H9 (cell line): Measurements from ENCODE around the gene GPR12. TPM values are rescaled to one million over a fixed set of nuclear protein-coding genes. Genes with fewer than 3 reads are reported as not detected.

ENCODE experiments used
- DNase-seq: peaks from one replicate; pipeline ENCODE4 v3.0.0-alpha.2; 2017
- H2AFZ ChIP-seq: one replicate; pipeline ENCODE4 v1.6.1; 2013; ENCODE audit warnings: mild to moderate bottlenecking, low read length, control low read depth, moderate library complexity
- H2AK5ac ChIP-seq: 2 replicates; pipeline ENCODE4 v1.6.1; 2013; ENCODE audit warnings: low read length, control low read depth, mixed read lengths; ENCODE audit not compliant: insufficient read length
- H2BK120ac ChIP-seq: one replicate; pipeline ENCODE4 v1.6.1; 2013; ENCODE audit warnings: low read depth, mild to moderate bottlenecking, low read length, control low read depth, inconsistent platforms; ENCODE audit not compliant: poor library complexity, severe bottlenecking
- H2BK12ac ChIP-seq: 2 replicates; pipeline ENCODE4 v1.6.1; 2013; ENCODE audit warnings: low read length, control low read depth, mixed read lengths, low read depth; ENCODE audit not compliant: insufficient read length
- H2BK15ac ChIP-seq: 2 replicates; pipeline ENCODE4 v1.6.1; 2013; ENCODE audit warnings: low read depth, low read length, control low read depth
- H2BK20ac ChIP-seq: one replicate; pipeline ENCODE4 v1.6.1; 2013; ENCODE audit warnings: low read depth, mild to moderate bottlenecking, low read length, control low read depth, inconsistent platforms; ENCODE audit not compliant: poor library complexity, severe bottlenecking
- H2BK5ac ChIP-seq: 2 replicates; pipeline ENCODE4 v1.6.1; 2013; ENCODE audit warnings: low read length, control low read depth, mixed read lengths; ENCODE audit not compliant: insufficient read length
- H3K14ac ChIP-seq: 2 replicates; pipeline ENCODE4 v1.6.1; 2013; ENCODE audit warnings: low read length, control low read depth; ENCODE audit not compliant: insufficient read depth
- H3K18ac ChIP-seq: 2 replicates; pipeline ENCODE4 v1.6.1; 2013; ENCODE audit warnings: low read depth, mild to moderate bottlenecking, mixed read lengths, low read length, control low read depth; ENCODE audit not compliant: insufficient read length
- H3K23ac ChIP-seq: 2 replicates; pipeline ENCODE4 v1.6.1; 2013; ENCODE audit warnings: low read length, control low read depth, mixed read lengths, low read depth; ENCODE audit not compliant: insufficient read length
- H3K23me2 ChIP-seq: 2 replicates; pipeline ENCODE4 v1.6.1; 2013; ENCODE audit warnings: low read depth, mild to moderate bottlenecking, mixed read lengths, low read length, control low read depth; ENCODE audit not compliant: insufficient read length, poor library complexity, severe bottlenecking
- H3K27ac ChIP-seq: 2 replicates; pipeline ENCODE4 v1.5.1; 2013; ENCODE audit warnings: low read length, control low read depth, mixed read lengths, low read depth; ENCODE audit not compliant: insufficient read length
- H3K27me3 ChIP-seq: 2 replicates; pipeline ENCODE4 v1.6.1; 2013; ENCODE audit warnings: low read length, control low read depth, inconsistent platforms; ENCODE audit not compliant: insufficient read depth
- H3K4ac ChIP-seq: 2 replicates; pipeline ENCODE4 v1.6.1; 2013; ENCODE audit warnings: low read depth, mild to moderate bottlenecking, control low read depth, inconsistent platforms, low read length, moderate library complexity
- H3K4me1 ChIP-seq: 2 replicates; pipeline ENCODE4 v1.6.1; 2013; ENCODE audit warnings: low read length, control low read depth, inconsistent platforms; ENCODE audit not compliant: insufficient read depth
- H3K4me2 ChIP-seq: 2 replicates; pipeline ENCODE4 v1.6.1; 2013; ENCODE audit warnings: low read length, control low read depth, mixed read lengths; ENCODE audit not compliant: insufficient read length, insufficient read depth
- H3K56ac ChIP-seq: 2 replicates; pipeline ENCODE4 v1.6.1; 2013; ENCODE audit warnings: low read depth, mild to moderate bottlenecking, mixed read lengths, low read length, control low read depth; ENCODE audit not compliant: insufficient read length
- H3K79me1 ChIP-seq: 2 replicates; pipeline ENCODE4 v1.6.1; 2013; ENCODE audit warnings: low read depth, mild to moderate bottlenecking, moderate library complexity, low read length, control low read depth, inconsistent platforms; ENCODE audit not compliant: insufficient read depth, poor library complexity, severe bottlenecking
- H3K79me2 ChIP-seq: 2 replicates; pipeline ENCODE4 v1.6.1; 2013; ENCODE audit warnings: low read length, control low read depth, inconsistent platforms; ENCODE audit not compliant: insufficient read depth
- H3K9ac ChIP-seq: 2 replicates; pipeline ENCODE4 v1.6.1; 2013; ENCODE audit warnings: low read length, control low read depth, mixed read lengths; ENCODE audit not compliant: insufficient read length; ENCODE audit errors: extremely low read depth
- H3K9me3 ChIP-seq: one replicate; pipeline ENCODE4 v1.6.1; 2013; ENCODE audit warnings: low read depth, low read length, inconsistent platforms; ENCODE audit not compliant: control insufficient read depth
- H3T11ph ChIP-seq: one replicate; pipeline ENCODE4 v1.6.1; 2013; ENCODE audit warnings: mild to moderate bottlenecking, low read length, control low read depth, inconsistent platforms
- H4K20me1 ChIP-seq: one replicate; pipeline ENCODE4 v1.6.1; 2013; ENCODE audit not compliant: control insufficient read depth, insufficient read length, insufficient read depth
- H4K5ac ChIP-seq: 2 replicates; pipeline ENCODE4 v1.6.1; 2013; ENCODE audit warnings: low read depth, mild to moderate bottlenecking, mixed read lengths, low read length, control low read depth; ENCODE audit not compliant: insufficient read length
- H4K8ac ChIP-seq: replicated peaks from 2 replicates; pipeline ENCODE4 v1.6.1; 2013; ENCODE audit warnings: low read length, control low read depth, mixed read lengths, low read depth; ENCODE audit not compliant: insufficient read length
- H4K91ac ChIP-seq: 2 replicates; pipeline ENCODE4 v1.6.1; 2013; ENCODE audit warnings: low read depth, mild to moderate bottlenecking, moderate library complexity, mixed read lengths, low read length, control low read depth; ENCODE audit not compliant: insufficient read length
- H3K27ac Mint-ChIP-seq, 3 experiments: 2 replicates in 2 of 3; 3 replicates in 1 of 3; pipeline ENCODE4 v1.8.0; 2020 to 2021; ENCODE audit warnings: mixed read lengths in 3 of 3, mild to moderate bottlenecking in 1 of 3, moderate library complexity in 1 of 3
- H3K27me3 Mint-ChIP-seq: 2 replicates; pipeline ENCODE4 v1.8.0; 2021; ENCODE audit warnings: low read depth, mild to moderate bottlenecking, moderate library complexity, mixed read lengths
- H3K36me3 Mint-ChIP-seq, 3 experiments: 2 replicates in 2 of 3; 3 replicates in 1 of 3; pipeline ENCODE4 v1.8.0; 2020 to 2021; ENCODE audit warnings: low read depth in 3 of 3, mixed read lengths in 3 of 3; ENCODE audit not compliant: insufficient read depth in 1 of 3
- H3K4me1 Mint-ChIP-seq, 2 experiments: 2 replicates each; pipeline ENCODE4 v1.8.0; 2020; ENCODE audit warnings: mixed read lengths in 2 of 2
- H3K4me3 Mint-ChIP-seq, 2 experiments: 2 replicates in 1 of 2; 3 replicates in 1 of 2; pipeline ENCODE4 v1.8.0; 2020 to 2021; ENCODE audit warnings: mild to moderate bottlenecking in 2 of 2, mixed read lengths in 2 of 2, moderate library complexity in 1 of 2
- H3K9me3 Mint-ChIP-seq, 2 experiments: 2 replicates in 1 of 2; 3 replicates in 1 of 2; pipeline ENCODE4 v1.8.0; 2020; ENCODE audit warnings: mild to moderate bottlenecking in 2 of 2, mixed read lengths in 2 of 2, moderate library complexity in 1 of 2
- WGBS: extraction: QIAGEN DNeasy Blood & Tissue Kit; methylation state at CpG from one replicate; pipeline ENCODE4 v1.1.7; 2013; ENCODE audit warnings: missing lambda C conversion rate, low lambda C conversion rate, mixed read lengths; ENCODE audit not compliant: insufficient read length; ENCODE audit errors: extremely low coverage; 5-methylcytosine and 5-hydroxymethylcytosine counted together
- long read RNA-seq: library from polyadenylated mRNA; unstranded; transcript quantifications from one replicate; pipeline ENCODE4 v2.0.0, GENCODE V29; 2020
- total RNA-seq: library from RNA; stranded (reverse); gene quantifications from 2 replicates; pipeline ENCODE4 v1.2.1, GENCODE V29; 2021
- TF ChIP-seq, protein P1 (sequence below): fragments of 200-600 bp; sonication (generic); conservative IDR thresholded peaks from 3 replicates; pipeline ENCODE4 v1.8.0; 2021; ENCODE audit warnings: antibody characterized with exemption, mild to moderate bottlenecking

The GPR12 gene
- total RNA-seq, result not detected in 2 replicates
- long read RNA-seq, result 0 reads

DNA sequence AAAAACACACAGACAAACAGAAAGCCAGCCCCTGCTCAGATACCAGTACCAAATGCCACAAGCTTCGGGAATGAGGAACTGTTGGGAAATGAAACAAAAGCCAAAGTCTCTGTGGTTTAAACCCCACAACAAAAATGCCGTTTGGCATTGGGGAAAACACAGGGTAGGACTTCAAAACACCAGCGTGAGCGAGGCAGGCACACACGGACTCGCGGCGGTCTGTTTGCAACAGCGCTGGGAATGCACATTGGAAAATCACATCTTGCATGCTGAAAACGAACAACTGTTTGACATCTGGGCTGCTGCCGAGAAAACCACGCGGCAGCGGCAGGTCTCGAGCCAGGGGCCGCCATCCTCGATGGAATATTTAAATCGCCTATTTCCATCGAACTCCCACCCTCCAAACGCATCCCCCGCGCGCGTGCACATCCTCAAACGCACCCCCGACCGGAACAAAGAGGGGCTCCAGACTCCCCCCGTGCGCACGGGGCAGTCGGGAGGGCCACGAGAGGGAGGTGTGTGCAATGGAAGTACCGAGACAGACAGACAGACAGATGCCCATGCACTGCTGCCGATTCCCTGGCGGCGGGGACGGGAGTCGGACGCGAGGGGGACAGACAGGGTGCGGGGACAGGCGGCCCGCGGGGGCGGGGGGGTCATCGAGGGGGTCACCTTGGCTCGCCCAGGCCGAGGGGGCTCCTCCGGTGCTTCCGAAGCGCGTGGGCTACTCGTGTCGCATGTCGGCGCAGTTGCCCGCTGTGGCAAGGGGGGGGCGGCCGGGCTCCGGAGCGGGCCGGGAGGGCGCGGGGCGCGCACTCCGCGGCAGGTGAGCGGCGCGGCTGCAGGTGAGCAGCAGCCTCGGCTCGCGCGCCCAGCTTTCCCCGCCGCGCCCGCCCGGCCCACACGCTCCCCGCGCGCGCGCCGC lies at the start of gene GPR12:
Gene GPR12 (minus strand): TSS at position 880 of the 925 bp plus-strand sequence. CDS start 959 bp downstream, outside the sequence.
- Histone ChIP-seq H4K20me1 (no peaks in the 10 kb centered on the region), H3K79me1 (no peaks in the 10 kb centered on the region), H4K91ac (no peak within 1 kb of the TSS), H3K27me3 (peaks cover 32% of the 10 kb centered on the region), H3K18ac (no peak within 1 kb of the TSS), H3K27ac (no peak within 1 kb of the TSS), H3K23me2 (peaks cover 6% of the 10 kb centered on the region), H3K23ac (no peak within 1 kb of the TSS), H2BK20ac (no peak within 1 kb of the TSS), H4K5ac (no peak within 1 kb of the TSS), H2BK15ac (no peak within 1 kb of the TSS), H3K4ac (no peak within 1 kb of the TSS), H3K9ac (no peak within 1 kb of the TSS), H3K14ac (no peak within 1 kb of the TSS), H2AFZ (no peak within 1 kb of the TSS), H3K4me1 (no peaks in the 10 kb centered on the region), H3K56ac (no peak within 1 kb of the TSS), H3K4me2 (peak within 1 kb of the TSS; percentile 88), H2BK5ac (no peak within 1 kb of the TSS), H2BK120ac (no peak within 1 kb of the TSS), H2AK5ac (no peak within 1 kb of the TSS), H3K9me3 (no peaks in the 10 kb centered on the region), H3K79me2 (no peaks in the 10 kb centered on the region), H4K8ac (no peak within 1 kb of the TSS), H2BK12ac (no peak within 1 kb of the TSS), H3T11ph (no peak within 1 kb of the TSS)
- H3K36me3 Mint-ChIP-seq, result no peaks in the 10 kb centered on the region; a peak in 1 of 7 replicates
- no peak within 1 kb of the TSS for H3K27ac Mint-ChIP-seq
- DNase-seq, result no peak
- H3K4me1 Mint-ChIP-seq, result peaks cover 15 to 20% of the 10 kb centered on the region in 2 experiments
- H3K27me3 Mint-ChIP-seq, result peaks cover 88% of the 10 kb centered on the region
- H3K4me3 Mint-ChIP-seq, result peak within 1 kb of the TSS; percentile 69 to 86
- WGBS, result no CpG with 5 or more reads among the region's 87 CpGs
- TF ChIP-seq, protein P1, sequence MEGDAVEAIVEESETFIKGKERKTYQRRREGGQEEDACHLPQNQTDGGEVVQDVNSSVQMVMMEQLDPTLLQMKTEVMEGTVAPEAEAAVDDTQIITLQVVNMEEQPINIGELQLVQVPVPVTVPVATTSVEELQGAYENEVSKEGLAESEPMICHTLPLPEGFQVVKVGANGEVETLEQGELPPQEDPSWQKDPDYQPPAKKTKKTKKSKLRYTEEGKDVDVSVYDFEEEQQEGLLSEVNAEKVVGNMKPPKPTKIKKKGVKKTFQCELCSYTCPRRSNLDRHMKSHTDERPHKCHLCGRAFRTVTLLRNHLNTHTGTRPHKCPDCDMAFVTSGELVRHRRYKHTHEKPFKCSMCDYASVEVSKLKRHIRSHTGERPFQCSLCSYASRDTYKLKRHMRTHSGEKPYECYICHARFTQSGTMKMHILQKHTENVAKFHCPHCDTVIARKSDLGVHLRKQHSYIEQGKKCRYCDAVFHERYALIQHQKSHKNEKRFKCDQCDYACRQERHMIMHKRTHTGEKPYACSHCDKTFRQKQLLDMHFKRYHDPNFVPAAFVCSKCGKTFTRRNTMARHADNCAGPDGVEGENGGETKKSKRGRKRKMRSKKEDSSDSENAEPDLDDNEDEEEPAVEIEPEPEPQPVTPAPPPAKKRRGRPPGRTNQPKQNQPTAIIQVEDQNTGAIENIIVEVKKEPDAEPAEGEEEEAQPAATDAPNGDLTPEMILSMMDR, result no peak
- H3K9me3 Mint-ChIP-seq, result no peaks in the 10 kb centered on the region; a peak in 1 of 5 replicates
